ENCODE results near the gene CACNB2.

Gene CACNB2

DNA sequence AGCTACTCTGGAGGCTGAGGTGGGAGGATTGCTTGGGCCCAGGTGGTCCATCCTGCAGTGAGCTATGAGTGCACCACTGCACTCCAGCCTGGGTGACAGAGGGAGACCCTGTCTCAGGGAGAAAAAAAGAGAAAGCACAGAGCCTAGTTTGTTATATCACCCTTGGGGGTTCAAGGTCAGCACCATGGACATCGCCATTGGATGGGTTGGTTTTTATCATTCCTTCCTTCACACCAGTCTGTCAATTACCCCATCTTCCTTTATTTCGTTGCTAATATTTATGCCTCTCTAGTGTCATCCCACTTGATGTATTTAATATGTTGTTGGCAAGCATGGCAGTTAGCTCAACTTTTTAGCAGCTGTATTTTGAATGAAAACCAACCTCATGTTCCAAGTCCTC lies 328.9 kb downstream of the CACNB2 start:
- DNase-seq, result no peak

DNA sequence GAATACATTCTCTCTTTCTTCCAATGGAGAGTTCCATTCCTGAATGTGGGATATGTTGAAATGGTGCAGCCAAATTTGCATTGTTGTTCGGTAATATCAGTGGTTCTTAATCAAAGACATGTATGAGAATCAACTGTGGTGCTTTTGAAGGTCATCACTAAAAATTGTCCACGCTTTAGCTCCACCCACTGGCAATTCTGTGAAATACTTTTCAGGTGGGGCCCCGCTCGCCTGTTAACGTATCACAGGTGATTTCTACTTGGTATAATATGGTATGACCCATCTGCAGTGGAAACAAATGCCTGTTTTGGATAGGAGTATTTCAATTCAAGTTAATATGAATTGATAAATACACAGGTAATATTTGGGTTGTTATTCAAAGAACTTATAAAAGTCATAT lies 332.8 kb downstream of the CACNB2 start:
- DNase-seq, result no peak

DNA sequence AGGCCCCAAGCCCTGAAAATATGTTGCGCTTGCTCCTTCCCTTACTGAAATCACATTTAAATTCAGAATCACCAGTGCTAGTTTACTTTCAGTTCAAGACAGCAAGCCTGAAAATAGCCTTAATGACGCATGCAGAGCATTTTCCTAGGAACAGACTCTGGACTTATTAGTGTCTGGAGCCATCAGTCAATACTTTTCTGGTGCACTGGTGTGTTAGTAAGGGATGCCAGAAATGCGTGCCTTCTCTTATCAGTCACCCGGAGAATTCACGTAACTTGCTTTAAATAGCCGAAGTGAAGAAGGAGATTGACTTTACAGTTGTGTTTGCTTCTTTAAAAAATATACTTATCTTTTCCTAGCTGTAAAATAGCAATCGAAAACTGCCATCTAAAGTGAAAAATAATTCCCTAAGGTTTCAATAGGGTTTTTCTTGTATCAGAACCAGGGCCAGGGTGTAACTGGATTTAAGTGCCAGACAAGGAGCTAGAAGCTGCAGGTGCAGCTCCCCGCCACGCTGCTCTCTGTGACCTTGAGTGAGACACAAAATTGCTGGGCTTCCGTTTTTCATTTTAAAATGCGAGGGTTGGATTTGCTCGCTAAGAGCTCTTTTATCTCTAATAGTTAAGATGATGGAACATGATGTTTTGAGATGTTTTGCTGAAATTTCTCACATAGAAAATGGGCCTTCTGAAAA lies 333.3 kb downstream of the CACNB2 start:
- no peak for DNase-seq

DNA sequence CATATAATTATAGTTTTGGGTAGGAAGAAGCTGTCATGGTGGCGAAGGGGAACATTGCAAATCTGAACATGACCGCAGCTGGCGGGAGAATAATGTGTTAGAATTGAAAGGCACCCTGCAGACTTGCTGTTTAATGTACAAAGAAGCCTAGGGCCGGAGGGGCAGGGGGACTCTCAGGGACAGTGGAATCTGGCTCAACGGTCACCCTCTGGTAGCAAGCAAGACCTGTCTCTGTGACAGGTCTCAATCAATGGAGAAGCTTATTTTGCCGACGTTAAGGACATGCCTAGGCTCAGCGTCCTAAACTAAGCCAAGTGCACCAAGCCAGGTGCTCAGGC lies 333.9 kb downstream of the CACNB2 start:
- no peak for DNase-seq

DNA sequence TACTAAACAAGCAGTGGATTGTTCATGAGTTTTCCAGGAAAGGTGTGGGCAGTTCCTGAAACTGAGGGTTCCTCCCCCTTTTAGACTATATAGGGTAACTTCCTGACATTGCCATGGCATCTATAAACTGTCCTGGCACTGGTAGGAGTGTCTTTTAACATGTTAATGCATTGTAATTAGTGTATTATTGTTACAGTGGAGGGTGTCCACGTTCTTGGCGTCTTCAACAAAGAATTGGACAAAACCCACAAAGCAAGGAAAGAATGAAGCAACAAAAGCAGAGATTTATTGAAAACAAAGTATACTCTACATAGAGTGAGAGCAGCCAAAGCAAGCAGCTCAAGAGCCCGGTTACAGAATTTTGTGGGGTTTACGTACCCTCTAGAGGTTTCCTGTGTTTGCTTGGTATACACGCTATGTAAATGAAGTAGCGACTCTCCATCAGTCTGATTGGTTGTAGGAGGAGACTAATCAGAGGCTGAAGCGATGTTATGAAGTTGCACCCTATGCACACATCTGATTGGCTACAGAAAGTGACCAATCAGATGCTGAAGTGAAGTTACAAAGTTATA lies 335.9 kb downstream of the CACNB2 start:
- no peak for DNase-seq

DNA sequence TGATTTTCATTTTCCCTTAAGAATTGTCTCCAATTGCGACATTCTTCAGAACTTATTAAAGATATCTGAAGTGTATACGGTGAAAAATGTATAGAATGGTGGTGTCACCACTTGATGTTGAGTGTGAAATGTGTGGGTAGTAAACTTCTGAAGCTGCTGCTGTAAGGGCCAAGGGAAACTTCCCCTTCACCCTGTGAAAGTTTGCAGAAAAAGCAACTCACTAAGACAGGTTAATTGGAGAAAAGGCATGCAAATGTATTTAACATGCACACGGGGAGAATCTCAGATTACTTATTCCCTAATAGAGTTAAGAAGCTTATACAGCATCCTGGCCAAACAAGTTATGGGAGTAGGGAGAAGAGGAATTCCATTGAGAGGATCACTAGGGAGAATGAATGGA lies 338.1 kb downstream of the CACNB2 start:
- no peak for DNase-seq

DNA sequence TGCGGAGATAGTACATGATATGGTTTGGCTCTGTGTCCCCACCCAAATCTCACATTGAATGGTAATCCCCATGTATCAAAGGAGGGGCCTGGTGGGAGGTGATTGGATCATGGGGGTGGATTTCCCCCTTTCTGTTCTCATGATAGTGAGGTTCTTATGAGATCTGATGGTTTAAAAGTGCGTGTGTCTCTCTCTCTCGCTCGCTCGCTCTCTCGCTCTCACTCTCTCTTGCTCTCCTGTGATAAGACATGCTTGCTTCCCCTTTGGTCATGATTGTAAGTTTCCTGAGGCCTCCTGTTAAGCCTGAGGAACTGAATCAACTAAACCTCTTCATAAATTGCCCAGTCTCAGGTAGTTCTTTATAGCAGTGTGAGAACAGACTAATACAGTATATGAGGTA lies 339.3 kb downstream of the CACNB2 start:
- DNase-seq, result no peak

DNA sequence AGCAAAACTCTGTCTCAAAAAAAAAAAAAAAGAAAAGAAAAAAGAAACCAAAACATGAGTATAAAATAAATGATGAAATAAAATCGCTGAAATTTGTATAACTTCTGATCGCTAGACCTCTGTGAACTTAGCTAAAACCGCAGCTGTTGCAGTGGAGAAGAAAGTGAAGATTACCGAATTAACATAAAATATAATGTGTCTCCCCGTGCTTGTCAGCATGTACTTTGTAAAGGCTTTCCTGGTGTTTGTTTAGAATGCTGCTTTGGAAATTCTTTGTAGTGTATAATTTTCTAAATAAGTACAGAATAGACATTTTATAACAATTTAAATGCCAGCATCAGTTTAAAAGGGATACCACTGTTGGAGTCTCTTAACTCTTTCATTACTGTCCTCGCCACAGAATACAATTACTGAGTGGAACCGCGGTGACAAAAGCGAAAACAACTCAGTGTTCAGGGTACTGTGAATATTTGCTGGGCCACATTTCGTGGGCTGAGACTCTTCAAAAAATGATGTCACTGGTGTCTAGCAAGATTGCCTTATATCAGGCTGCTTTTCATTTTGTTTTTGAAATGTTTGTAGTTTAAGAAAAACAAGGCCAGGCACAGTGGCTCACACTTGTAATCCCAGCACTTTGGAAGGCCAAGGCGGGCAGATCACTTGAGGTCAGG lies 343.4 kb downstream of the CACNB2 start:
- no peak for DNase-seq

DNA sequence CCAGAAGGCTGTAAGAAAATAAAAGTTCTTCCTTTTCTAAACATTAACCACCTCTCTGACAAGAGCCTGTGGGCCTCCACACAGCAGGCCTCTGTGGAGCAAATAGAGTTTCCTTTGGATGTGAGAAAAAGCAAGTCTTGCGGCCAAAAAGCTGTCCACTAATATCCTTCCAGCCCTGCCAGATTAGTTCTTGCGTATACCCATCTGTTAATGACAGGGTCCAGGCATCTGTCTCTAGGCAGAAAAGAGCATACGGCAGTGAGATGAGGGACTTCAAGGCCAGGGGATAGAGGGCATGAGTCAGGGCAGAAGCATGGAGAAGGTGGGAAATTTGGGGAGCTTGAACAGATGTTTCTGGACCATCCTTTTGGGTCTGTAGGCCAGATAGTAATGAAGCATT lies 346.2 kb downstream of the CACNB2 start:
- no peak for DNase-seq

DNA sequence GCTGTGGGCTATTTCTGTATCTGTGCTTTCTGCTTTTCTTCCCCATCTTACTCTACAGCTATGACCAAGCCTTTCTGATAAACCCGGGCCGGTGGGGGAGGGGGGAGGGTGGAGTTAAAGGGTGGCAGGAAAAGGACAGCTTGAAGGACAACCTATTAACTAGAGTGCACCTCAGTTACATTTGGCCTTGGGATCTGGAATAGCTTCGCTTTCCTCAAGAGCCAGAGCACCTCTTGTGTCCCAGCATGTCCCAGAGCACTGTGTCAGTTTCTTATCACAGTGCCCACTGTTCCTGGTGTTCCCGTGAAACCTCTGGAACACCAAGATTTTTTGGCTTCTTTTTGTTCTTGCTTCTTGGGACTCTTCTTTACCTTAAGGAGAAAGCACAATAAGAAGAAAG lies 350.5 kb downstream of the CACNB2 start:
- no peak for DNase-seq

DNA sequence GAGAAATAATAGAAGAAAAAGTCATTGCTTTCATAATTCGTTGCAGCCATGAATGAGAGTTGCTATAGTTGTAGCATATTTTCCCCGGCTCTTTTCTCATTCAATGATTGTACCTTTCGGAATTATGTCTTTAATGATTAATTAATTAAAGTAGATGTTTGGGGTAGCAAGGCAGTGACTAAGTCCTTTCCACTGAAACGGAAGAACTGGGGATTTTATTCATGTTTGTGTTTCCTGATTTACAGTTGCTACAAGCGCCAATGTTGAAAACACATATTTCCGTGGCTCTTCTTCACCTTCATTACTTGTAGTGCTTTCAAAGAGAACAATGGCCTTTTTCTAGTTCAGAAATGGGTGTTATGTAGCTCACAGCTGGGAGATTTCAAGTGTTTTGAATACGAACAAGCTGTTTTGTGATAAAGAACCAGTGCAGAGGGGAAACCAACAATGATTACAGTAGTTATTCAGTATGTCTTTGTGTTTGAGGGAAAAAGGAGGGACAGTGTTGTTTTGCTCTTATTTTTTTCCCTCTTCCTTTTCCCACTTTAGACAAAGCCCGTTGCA lies 357.7 kb downstream of the CACNB2 start:
- DNase-seq, result no peak

DNA sequence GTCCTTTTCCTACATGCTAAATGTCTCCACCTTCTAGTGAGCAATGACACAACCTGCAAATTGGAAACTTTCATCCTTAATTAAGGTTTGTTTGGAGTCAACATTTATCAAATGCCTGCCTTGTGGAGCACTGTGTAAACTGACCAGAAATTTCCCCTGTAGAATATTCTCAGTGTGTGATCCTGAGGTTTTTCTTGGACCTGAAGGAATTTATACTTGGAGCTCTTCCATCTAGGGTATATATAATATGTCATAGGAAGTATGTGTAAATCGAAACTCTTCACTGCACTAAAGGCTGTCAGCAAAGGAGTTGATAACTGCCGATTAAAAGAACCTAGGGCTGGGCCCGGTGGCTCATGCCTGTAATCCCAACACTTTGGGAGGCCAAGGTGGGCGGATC lies 358.8 kb downstream of the CACNB2 start:
- DNase-seq, result no peak

DNA sequence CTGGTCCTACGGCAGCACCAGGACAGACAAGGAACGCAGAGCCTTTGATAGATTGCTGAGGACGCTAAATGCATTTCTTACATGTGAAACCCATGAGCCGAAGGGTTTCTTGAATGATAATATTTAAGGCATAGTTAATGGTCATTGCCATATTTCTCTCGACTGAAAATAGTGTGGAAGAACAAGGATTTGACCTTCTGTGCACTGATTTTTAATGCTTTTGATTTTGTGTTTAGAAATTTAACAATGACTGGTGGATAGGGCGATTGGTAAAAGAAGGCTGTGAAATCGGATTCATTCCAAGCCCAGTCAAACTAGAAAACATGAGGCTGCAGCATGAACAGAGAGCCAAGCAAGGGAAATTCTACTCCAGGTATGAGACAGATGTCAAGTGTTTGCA lies 360.4 kb downstream of the CACNB2 start:
- no peak for DNase-seq

DNA sequence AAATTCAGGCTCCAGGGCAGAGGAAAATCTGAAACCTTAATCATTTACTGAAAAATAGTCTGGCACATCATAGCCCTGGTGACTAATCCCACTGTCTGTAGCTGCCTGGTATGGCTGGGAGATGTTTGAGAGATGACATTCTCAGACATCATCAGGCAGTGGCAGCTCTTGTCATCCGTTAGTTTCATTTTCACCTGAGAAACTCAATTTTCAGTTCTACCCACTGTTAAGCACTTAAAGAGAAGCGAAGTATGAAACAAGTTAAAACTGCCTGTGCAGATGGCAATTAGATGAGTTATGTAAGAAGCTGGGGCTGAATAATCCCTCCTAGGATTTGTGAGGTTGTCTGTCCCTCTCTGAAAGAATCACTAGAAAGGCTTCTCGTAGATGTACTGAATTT lies 361.0 kb downstream of the CACNB2 start:
- DNase-seq, result peak; percentile 5

DNA sequence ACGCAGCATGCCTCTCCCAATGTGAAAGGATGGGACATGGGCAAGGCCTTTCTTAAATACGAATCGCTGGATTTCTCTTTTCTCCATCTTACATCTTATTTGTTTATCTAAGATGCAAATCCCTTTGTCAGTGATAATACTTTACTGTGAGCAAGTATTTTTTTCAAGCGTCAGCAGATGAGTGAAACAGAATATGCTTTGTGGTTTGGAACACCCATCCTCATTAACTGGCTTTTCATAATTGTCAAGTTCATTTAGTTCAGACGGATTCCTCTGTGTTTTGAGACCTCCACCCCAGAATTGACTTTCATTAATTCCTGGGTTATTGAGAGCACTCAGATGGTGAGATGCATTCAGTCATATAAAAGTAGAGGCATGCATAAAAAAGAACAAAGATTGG lies 361.4 kb downstream of the CACNB2 start:
- no peak for DNase-seq

DNA sequence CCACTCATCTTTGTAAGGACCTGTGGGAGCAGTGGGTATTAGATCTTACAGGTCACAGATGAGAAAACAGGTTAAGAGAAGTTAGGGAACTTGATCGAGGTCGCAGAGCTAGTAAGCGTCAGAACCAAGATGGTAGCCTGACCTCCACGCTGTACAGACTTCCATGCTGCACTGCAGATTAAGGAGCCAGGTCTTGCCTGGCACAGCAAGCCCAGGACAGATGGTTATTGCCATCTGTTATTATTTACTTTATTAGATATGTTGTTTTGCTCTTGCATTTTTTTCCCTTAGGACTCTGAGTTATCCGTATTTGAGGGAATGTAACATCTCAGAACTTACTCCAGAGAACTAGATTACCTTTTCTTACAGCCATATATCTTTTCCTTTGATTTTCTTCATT lies 363.9 kb downstream of the CACNB2 start:
- DNase-seq, result no peak

DNA sequence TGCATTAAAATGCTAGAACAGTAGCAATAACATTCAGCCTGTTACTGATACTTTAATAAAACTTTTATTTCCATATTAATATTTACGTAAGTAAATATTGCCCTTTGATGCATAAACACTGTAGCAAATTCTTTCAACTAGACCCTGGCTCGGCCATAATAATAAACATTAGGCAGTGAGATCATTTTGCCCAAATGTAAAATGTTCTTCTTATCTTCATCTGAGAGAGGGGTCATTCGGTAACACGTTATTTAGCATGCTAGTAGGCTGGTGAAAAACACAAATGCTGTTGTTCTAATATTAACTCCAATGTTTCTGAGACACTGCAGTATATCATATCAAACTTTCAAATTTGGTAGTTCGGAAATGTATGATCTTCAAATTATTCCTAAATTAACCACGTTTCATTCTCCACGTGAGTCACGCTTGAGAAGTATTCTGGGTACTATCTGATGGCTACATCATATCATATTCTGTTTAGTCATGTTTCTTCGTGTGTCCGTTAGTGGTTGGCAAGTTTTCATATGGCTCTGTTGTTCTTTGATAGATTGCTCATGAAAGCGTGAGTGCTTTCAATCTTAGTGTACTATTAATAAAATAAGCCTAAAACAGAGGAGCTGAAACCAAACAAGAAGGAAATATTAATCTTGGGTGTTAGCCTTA lies 365.4 kb downstream of the CACNB2 start:
- DNase-seq, result no peak

DNA sequence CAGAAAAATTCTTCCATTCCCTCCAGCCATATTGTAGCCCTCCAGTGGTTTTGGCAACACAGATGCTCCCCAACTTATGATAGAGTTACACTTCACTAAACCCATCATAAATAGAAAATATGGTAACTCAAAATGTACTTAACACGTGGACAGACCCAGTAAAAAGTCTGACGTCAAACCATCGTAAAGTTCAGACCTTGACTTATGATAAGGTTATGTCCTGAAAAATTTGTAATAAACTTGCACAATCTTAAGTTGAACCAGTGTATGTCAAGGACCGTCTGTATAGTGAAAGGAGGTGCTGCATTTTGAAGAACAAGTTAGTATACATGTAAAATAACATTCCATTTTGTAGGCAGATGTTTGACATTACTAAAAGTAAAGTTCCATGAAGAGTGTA lies 368.4 kb downstream of the CACNB2 start:
- DNase-seq, result no peak

DNA sequence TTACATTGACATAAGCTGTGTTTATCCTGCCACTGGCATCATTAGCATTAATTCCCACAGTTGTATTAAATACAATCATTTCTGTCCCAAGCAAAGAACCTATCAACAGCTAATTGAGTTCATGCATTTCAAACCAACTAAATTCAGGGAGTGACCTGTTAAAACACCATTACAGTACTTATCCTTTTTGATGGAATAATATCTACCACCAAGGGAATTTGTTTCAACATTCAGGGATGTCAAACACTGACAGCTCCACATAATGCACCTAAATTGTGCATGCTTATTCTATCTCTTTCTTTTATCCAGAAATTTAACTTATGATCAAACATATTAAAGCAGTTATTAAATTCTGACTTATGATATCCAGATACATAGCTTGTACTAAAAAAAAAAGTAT lies 374.3 kb downstream of the CACNB2 start:
- no peak for DNase-seq

DNA sequence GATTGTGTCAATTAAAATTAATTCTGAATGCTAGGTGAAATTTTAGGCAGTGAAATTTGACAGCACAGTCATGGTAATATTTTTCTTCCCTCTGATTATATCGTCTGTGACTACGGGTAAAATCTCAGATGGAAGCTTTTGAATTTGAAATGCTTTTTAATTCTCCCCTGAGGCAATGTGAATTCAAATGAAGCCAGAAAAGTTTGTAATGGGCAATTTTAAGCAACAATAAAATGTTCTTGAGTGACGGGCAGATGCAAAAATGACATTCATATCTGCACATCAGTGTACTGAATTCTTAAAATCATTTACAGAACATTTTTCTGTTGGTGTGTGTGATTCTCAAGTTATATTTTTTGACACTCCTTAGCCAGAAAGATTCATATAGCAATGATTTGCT lies 376.6 kb downstream of the CACNB2 start:
- DNase-seq, result no peak

DNA sequence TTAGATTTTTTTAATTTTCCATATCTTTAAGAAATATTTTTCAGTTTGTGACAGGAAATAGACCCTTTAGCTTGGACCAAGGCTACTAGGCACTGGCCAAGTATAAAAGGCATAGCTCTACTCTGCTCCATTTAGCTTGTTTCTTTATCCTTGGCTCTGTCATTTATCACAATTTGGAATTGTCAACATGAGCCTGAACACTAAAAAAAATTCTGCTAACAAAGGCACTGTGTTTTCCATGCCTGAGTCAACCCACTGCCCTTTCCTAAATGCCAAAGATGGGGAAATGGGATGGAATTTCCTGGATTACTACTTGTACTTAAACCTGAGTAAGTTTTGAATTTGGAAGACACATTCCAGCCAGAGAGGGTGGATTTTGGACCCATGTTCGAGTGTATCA lies 382.8 kb downstream of the CACNB2 start:
- no peak for DNase-seq

DNA sequence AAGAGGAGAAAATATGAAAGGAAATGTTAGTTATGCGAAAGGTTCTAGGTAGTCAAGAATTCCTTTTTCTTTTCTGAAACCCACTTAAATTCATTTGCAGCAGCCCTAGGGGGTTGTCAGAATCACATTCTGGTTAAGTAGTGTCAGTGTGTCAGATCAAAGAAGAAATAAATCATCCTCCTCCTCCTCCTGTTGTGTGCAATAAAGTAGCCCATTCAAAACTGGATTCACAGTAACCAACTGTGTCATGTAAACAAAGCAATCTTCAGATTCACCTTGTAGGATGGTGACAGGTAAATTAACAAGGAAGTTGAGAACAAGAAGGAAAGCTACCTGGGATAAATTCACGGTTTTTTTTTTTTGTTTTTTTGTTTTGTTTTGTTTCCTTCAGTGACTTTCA lies 383.6 kb downstream of the CACNB2 start:
- no peak for DNase-seq

DNA sequence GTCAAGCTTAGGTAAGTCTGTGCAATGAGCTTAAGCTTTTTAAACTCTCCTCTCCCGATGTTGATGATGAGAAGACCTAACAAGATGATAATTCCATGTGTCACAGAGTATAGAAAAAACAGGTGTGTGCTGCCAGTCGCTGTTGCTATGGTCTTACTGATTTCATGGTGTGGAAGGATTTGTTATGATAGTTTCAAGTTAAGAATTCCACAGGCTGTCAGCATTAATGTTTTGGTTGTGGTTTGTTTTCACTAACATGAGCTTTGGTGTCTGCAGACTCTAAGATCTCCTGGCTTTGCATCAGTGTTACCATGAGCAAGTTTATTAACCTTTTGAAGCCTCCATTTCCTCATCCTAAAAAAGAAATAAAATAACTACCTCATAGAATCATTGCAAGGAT lies 387.5 kb downstream of the CACNB2 start:
- DNase-seq, result no peak

DNA sequence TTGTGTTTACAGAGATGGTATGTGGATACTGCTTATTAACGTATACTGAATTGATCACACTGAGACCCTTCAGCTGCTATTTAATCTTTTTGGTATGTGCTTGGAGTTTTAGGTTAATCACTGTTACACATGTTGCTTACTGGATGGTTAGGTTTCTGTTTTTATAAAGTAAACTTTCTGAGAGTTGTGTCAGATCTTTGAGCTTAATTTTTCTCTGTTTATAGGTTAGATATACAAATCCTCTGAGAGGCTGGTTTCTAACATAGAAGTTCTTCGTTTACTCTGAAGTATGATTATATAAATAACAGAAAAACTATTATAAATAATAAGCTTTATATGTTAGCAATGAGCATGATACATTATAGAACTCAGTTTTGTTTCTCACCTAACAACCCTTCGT lies 388.1 kb downstream of the CACNB2 start:
- no peak for DNase-seq
